Spinal cord (tissue), 10 donors: ENCODE measurements around the gene TAC4. TPM values are rescaled to one million over a fixed set of nuclear protein-coding genes. Genes with fewer than 3 reads are reported as not detected.

Source experiments
- DNase-seq, 6 donors: peaks; one replicate each; pipeline versions ENCODE4 v3.0.0 to v3.0.0-alpha.2; 2013 to 2015; ENCODE audit warnings: low spot score in 6 of 6, low read depth in 4 of 6
- H3K27ac ChIP-seq: one replicate; pipeline ENCODE4 v1.5.1; 2013; ENCODE audit warnings: low read depth, low read length, control low read depth
- H3K27me3 ChIP-seq: one replicate; pipeline ENCODE4 v1.6.1; 2013; ENCODE audit warnings: low read length; ENCODE audit not compliant: control insufficient read depth, insufficient read depth
- H3K36me3 ChIP-seq: one replicate; pipeline ENCODE4 v1.6.1; 2013; ENCODE audit warnings: low read length; ENCODE audit not compliant: control insufficient read depth, insufficient read depth
- H3K4me1 ChIP-seq: one replicate; pipeline ENCODE4 v1.6.1; 2013; ENCODE audit warnings: low read length; ENCODE audit not compliant: control insufficient read depth, insufficient read depth
- H3K4me3 ChIP-seq: one replicate; pipeline ENCODE4 v1.5.1; 2013; ENCODE audit warnings: low read depth, low read length, control low read depth
- H3K9me3 ChIP-seq: one replicate; pipeline ENCODE4 v1.6.1; 2013; ENCODE audit warnings: low read length; ENCODE audit not compliant: control insufficient read depth, insufficient read depth
- WGBS: methylation state at CpG from one replicate; pipeline ENCODE4 v1.1.5; 2013; ENCODE audit warnings: missing lambda C conversion rate; ENCODE audit not compliant: insufficient coverage; 5-methylcytosine and 5-hydroxymethylcytosine counted together
- polyA plus RNA-seq, 2 donors: library from polyadenylated mRNA; unstranded; fragments of 120-200 nt; gene quantifications; one replicate each; pipeline ENCODE4 v1.2.1, GENCODE V29; 2013; ENCODE audit not compliant: insufficient read length in 2 of 2
- total RNA-seq, 2 donors: library from RNA; depleted of rRNA in 1 of 2; stranded (reverse); fragments of 120-200 nt in 1 of 2; fragments of >200 nt in 1 of 2; gene quantifications; one replicate each; pipeline versions ENCODE4 v1.2.3 to v1.2.4, GENCODE V29; 2013 to 2014
- donor health status: healthy.

The TAC4 gene
- total and polyA plus RNA-seq, 4 donors: 0.35 TPM; not detected in 3

DNA sequence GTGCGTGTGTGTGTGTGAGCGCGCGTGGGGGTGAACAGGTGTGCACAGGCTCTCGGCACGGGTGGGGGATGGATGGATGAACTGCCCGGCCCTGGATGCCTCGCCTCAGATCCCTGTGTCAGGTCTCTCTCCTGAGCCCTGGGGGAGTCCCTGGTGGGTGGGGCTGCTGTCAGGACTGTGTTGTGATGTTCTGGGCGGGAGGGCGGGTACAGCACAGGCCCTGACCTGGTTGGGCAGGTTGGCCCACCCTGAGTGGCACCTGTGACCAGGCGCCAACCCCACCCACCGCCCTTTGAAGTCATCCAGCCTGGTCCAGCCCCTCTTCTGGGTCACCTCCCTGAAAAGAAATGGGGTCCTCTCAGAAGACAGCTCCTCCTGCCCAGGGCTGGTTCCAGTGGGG is 41.6 kb upstream of the TAC4 start:
- Histone ChIP-seq H3K27ac (no peak overlapping the region), H3K36me3 (no peaks in the 10 kb centered on the region), H3K9me3 (no peaks in the 10 kb centered on the region), H3K4me3 (no peak overlapping the region), H3K27me3 (peaks cover 59% of the 10 kb centered on the region), H3K4me1 (no peaks in the 10 kb centered on the region)
- DNase-seq: no peak
- WGBS: 89% methylated on average over 6 of the region's 12 CpGs

- H3K27ac ChIP-seq: no peak overlapping the region
- H3K4me1 ChIP-seq: no peaks in the 10 kb centered on the region
- H3K27me3 ChIP-seq: peaks cover 44% of the 10 kb centered on the region
- no peaks in the 10 kb centered on the region for H3K9me3 ChIP-seq
- no peaks in the 10 kb centered on the region for H3K36me3 ChIP-seq
- 80% methylated on average over 8 of the region's 9 CpGs for WGBS
- DNase-seq: no peak
- no peak overlapping the region for H3K4me3 ChIP-seq
Observed at GRCh38 chr17:49887744-49888360, 40.0 kb upstream of the TAC4 start.

GRCh38 chr17:49887086-49887743 is 39.3 kb upstream of the TAC4 start:
- 42% methylated on average over 4 of the region's 7 CpGs for WGBS
- Histone ChIP-seq H3K27ac (no peak overlapping the region), H3K36me3 (no peaks in the 10 kb centered on the region), H3K4me1 (no peaks in the 10 kb centered on the region), H3K9me3 (no peaks in the 10 kb centered on the region), H3K27me3 (peaks cover 43% of the 10 kb centered on the region), H3K4me3 (no peak overlapping the region)
- DNase-seq: no peak

GRCh38 chr17:49886036-49886435 is 38.2 kb upstream of the TAC4 start:
- DNase-seq: no peak
- no peak overlapping the region for H3K27ac ChIP-seq
- no peak overlapping the region for H3K4me3 ChIP-seq
- H3K4me1 ChIP-seq: peaks cover under 1% of the 10 kb centered on the region
- H3K9me3 ChIP-seq: no peaks in the 10 kb centered on the region
- peaks cover 43% of the 10 kb centered on the region for H3K27me3 ChIP-seq
- 60% methylated on average over 3 of the region's 5 CpGs for WGBS
- no peaks in the 10 kb centered on the region for H3K36me3 ChIP-seq

DNA sequence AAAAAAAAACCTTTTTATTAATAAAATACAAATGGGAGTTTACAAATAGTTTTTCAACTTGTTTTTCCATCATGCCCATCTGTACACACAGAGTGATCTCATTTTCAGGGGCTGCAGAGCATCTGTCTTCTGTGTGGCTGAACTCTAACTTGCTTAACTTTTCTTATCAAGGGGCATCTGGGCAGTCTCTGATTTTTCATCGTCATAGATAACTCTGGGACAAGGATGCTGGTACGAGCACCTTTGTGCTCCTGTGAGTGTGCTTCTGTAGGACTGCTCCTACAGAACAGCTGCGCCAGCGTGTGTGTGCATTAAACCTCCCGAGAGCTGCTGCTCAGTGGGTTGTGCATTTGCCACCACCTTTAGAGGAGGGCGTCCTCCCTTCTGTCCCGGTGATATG is 34.6 kb upstream of the TAC4 start:
- H3K27ac ChIP-seq: no peak overlapping the region
- H3K9me3 ChIP-seq: no peaks in the 10 kb centered on the region
- H3K27me3 ChIP-seq: peaks cover 42% of the 10 kb centered on the region
- H3K36me3 ChIP-seq: no peaks in the 10 kb centered on the region
- no peak for DNase-seq
- WGBS: 59% methylated on average over 7 of the region's 7 CpGs
- no peak overlapping the region for H3K4me3 ChIP-seq
- H3K4me1 ChIP-seq: peaks cover 11% of the 10 kb centered on the region

GRCh38 chr17:49881054-49881402 is 33.2 kb upstream of the TAC4 start:
- Histone ChIP-seq H3K27me3 (peaks cover 39% of the 10 kb centered on the region), H3K27ac (no peak overlapping the region), H3K4me3 (no peak overlapping the region), H3K9me3 (no peaks in the 10 kb centered on the region), H3K4me1 (peaks cover 11% of the 10 kb centered on the region), H3K36me3 (no peaks in the 10 kb centered on the region)
- no peak for DNase-seq
- no CpG with 5 or more reads among the region's 5 CpGs for WGBS

DNA sequence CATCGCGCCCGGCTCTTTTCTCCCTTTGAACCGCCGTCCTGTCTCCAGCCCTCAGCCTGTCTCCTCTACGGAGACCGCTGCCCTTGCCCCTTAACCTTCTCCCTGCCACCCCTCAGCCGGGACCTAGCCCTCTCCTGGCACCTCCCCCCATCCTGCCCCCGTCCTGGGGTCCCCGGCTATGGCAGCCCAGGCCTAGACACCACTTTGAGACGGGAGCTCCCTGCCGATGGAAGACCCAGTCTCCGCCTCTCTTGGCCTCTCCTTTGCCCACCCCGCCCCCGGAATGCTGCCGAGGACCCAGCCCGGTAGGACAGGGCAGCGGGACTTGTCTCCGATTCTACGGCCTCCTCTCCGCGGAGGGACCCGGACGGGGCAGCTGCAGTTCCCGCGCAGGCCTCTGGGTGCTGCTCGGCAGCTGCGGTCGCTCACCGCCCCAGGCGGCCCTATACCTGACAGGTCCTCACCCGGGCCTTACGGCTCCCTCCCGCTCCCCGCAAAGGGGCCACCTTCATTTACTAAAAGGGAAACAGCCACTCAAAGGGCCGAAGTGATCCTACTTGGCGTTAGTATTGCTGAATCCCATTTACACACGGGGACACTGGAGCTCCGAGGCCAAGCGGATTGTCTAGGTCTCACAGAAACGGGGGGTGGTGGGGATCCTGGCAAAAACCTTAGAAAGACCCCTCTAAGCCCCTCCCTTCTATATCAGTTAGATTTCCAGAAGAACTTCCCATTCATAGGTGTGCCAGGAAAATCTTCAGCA is 32.6 kb upstream of the TAC4 start:
- Histone ChIP-seq H3K4me1 (peaks cover 11% of the 10 kb centered on the region), H3K27me3 (peaks cover 39% of the 10 kb centered on the region), H3K36me3 (no peaks in the 10 kb centered on the region), H3K9me3 (no peaks in the 10 kb centered on the region), H3K4me3 (no peak overlapping the region), H3K27ac (no peak overlapping the region)
- 4% methylated on average over 40 of the region's 41 CpGs for WGBS
- peak in 3 of 6 donors; percentile 12 to 74 (median 72) for DNase-seq

DNA sequence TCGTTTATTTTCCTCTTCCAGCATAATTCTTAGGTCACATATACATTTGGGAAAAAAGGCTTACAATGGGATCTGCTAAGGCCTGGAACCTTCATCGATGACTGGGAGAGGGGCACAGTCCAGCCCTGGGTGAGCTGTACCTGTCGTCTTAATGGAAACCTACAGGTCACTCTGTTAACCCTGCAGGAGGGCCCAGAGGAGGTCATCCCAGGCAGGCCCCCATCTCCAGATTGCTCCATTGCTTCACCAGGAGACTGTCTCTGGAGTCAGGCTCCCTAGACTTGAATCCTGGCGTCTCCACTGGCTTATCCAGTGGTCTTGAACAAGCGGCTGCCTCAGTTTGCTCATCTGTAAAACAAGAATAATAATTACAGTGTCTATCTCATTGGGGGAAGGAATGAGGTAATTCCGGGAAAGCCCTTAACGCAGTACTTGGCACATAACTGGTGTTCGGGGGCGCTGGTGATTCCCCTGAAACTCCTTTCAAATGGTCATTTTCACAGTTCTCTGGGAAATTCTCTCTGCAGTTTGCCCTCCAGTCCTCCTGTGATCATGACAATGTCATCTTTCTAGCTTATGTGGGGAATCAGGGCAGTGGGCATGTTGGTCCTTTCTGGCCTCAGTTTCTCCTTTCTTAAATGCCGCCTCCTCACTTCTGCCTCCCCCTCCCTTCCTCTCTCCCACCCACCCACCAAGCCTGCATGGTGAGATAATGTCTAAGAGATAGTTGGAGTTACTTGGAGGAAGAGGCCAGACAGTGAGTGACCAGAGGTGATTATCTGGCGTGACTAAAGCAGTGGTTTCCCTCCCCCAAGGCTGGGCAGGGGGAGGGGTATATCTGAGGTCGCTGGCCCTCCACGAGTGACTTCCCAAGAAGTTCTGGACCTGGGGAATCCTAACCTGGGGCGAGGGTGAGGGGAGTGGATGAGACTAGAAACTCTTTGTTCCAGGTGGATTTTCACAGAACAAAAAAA is 31.3 kb upstream of the TAC4 start:
- H3K27me3 ChIP-seq: peaks cover 41% of the 10 kb centered on the region
- no peak overlapping the region for H3K4me3 ChIP-seq
- H3K9me3 ChIP-seq: no peaks in the 10 kb centered on the region
- no peak overlapping the region for H3K27ac ChIP-seq
- H3K36me3 ChIP-seq: no peaks in the 10 kb centered on the region
- DNase-seq: no peak
- 69% methylated on average over 9 of the region's 14 CpGs for WGBS
- peaks cover 11% of the 10 kb centered on the region for H3K4me1 ChIP-seq

GRCh38 chr17:49875685-49876084 is 27.8 kb upstream of the TAC4 start:
- Histone ChIP-seq H3K27me3 (peaks cover 21% of the 10 kb centered on the region), H3K4me1 (peaks cover 6% of the 10 kb centered on the region), H3K27ac (no peak overlapping the region), H3K9me3 (no peaks in the 10 kb centered on the region), H3K36me3 (no peaks in the 10 kb centered on the region), H3K4me3 (no peak overlapping the region)
- 36% methylated on average over 9 of the region's 9 CpGs for WGBS
- DNase-seq: no peak
